ENCODE measurements around the gene TRAF7. TPM values are rescaled to one million over a fixed set of nuclear protein-coding genes. Genes with fewer than 3 reads are reported as not detected.

TRAF7 gene
- total RNA-seq, 2 donors from 2014 or later: 102 to 131 TPM

- DNase-seq: no peak
- H3K27ac ChIP-seq: no peak overlapping the region
- no peaks in the 10 kb centered on the region for H3K27me3 ChIP-seq
- TF ChIP-seq, protein P1, sequence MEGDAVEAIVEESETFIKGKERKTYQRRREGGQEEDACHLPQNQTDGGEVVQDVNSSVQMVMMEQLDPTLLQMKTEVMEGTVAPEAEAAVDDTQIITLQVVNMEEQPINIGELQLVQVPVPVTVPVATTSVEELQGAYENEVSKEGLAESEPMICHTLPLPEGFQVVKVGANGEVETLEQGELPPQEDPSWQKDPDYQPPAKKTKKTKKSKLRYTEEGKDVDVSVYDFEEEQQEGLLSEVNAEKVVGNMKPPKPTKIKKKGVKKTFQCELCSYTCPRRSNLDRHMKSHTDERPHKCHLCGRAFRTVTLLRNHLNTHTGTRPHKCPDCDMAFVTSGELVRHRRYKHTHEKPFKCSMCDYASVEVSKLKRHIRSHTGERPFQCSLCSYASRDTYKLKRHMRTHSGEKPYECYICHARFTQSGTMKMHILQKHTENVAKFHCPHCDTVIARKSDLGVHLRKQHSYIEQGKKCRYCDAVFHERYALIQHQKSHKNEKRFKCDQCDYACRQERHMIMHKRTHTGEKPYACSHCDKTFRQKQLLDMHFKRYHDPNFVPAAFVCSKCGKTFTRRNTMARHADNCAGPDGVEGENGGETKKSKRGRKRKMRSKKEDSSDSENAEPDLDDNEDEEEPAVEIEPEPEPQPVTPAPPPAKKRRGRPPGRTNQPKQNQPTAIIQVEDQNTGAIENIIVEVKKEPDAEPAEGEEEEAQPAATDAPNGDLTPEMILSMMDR (IDR thresholded peaks at IDR 0.05): no peak
- no peak overlapping the region for H3K9ac ChIP-seq (ENCODE audit: low read depth in 2 of 2, low read length in 2 of 2)
- H3K9me3 ChIP-seq: no peaks in the 10 kb centered on the region
- H3K4me3 ChIP-seq: no peak overlapping the region
- no peaks in the 10 kb centered on the region for H3K4me1 ChIP-seq
- H3K36me3 ChIP-seq: no peaks in the 10 kb centered on the region
- intact Hi-C loops (cut with DNase I): no loop called here
These were observed 28.8 kb downstream of the TRAF7 start for GRCh38 chr16:2184346-2184745.

DNA sequence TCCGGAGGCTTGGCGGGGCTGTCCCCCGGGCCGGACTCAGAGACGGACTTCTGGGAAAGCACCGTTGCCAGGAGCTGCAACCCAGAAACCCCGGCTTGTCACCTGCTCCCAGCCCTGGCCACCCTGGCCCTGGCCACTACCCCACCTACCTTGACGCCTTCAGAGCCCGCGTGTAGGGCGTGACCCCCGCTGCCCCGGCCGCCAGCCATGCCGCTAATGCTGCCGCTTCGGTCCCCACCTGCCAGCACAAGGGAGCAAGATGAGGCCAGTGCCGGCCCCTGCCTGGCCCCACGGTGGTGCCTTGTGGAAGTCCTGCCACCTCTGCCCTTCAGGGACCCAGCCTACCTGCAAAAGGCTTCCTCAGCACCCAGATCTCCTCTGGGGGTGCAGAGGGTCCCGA, 29.4 kb downstream of the TRAF7 start:
- Histone ChIP-seq H3K9me3 (no peaks in the 10 kb centered on the region), H3K4me1 (no peaks in the 10 kb centered on the region), H3K4me3 (no peak overlapping the region), H3K36me3 (no peaks in the 10 kb centered on the region), H3K9ac (ENCODE audit: low read depth in 2 of 2, low read length in 2 of 2) (no peak overlapping the region), H3K27me3 (no peaks in the 10 kb centered on the region), H3K27ac (no peak overlapping the region)
- intact Hi-C loops (cut with DNase I): no loop called here
- DNase-seq: no peak
- TF ChIP-seq, protein P1 (IDR thresholded peaks at IDR 0.05): no peak

GRCh38 chr16:2186064-2186463, 30.5 kb downstream of the TRAF7 start:
- Histone ChIP-seq H3K4me1 (no peaks in the 10 kb centered on the region), H3K9ac (ENCODE audit: low read depth in 2 of 2, low read length in 2 of 2) (no peak overlapping the region), H3K27ac (no peak overlapping the region), H3K9me3 (no peaks in the 10 kb centered on the region), H3K36me3 (no peaks in the 10 kb centered on the region), H3K27me3 (no peaks in the 10 kb centered on the region), H3K4me3 (no peak overlapping the region)
- intact Hi-C loops (cut with DNase I): no loop called here
- TF ChIP-seq, protein P1 (IDR thresholded peaks at IDR 0.05): no peak
- no peak for DNase-seq

- H3K27me3 ChIP-seq: no peaks in the 10 kb centered on the region
- H3K4me3 ChIP-seq: no peak overlapping the region
- no peak overlapping the region for H3K9ac ChIP-seq (ENCODE audit: low read depth in 2 of 2, low read length in 2 of 2)
- TF ChIP-seq, protein P1 (IDR thresholded peaks at IDR 0.05): no peak
- H3K4me1 ChIP-seq: no peaks in the 10 kb centered on the region
- intact Hi-C loops (cut with DNase I): no loop called here
- H3K36me3 ChIP-seq: no peaks in the 10 kb centered on the region
- DNase-seq: no peak
- no peaks in the 10 kb centered on the region for H3K9me3 ChIP-seq
- H3K27ac ChIP-seq: no peak overlapping the region
These were observed 30.9 kb downstream of the TRAF7 start for GRCh38 chr16:2186505-2186904.

DNA sequence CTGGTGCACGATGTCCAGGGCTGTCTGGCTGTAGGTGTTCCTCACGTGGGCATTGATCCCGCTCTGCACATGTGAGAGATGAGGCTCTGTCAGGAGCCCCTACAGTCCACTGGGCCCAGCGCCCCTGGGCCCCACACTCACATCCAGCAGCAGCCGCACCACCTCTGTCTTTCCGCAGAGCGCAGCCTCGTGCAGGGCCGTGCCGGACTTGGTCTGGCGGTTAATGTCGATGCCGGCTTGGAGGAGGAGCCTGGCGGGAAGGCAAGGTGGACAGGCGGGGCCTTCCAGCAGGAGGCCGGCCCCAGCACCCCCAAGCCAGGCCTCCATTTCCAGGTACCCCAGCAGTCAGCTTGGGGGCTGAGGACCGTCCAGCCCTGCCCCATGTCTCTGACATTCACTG, 31.6 kb downstream of the TRAF7 start:
- no peaks in the 10 kb centered on the region for H3K9me3 ChIP-seq
- no peak overlapping the region for H3K9ac ChIP-seq (ENCODE audit: low read depth in 2 of 2, low read length in 2 of 2)
- intact Hi-C loops (cut with DNase I): no loop called here
- no peaks in the 10 kb centered on the region for H3K36me3 ChIP-seq
- no peaks in the 10 kb centered on the region for H3K4me1 ChIP-seq
- H3K4me3 ChIP-seq: no peak overlapping the region
- no peak for DNase-seq
- H3K27ac ChIP-seq: no peak overlapping the region
- TF ChIP-seq, protein P1 (IDR thresholded peaks at IDR 0.05): no peak
- H3K27me3 ChIP-seq: no peaks in the 10 kb centered on the region

DNA sequence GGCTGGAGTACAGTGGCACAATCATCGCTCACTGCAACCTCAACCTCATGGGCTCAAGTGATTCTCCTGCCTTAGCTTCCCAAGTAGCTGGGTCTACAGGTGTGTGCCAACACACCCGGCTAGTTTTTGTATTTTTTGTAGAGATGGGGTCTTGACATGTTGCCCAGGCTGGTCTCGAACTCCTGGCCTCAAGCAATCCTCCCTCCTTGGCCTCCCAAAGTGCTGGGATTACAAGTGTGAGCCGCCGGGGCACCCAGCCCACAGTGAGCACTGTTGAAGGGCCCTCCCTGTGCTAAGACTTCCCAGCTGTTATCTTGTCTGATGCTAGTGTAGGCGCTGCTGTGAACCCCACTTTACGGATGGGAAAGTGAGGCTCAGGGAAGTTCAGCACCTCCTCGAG, 32.8 kb downstream of the TRAF7 start:
- intact Hi-C loops (cut with DNase I): no loop called here
- H3K27me3 ChIP-seq: no peaks in the 10 kb centered on the region
- H3K9ac ChIP-seq (ENCODE audit: low read depth in 2 of 2, low read length in 2 of 2): no peak overlapping the region
- H3K4me3 ChIP-seq: no peak overlapping the region
- H3K9me3 ChIP-seq: no peaks in the 10 kb centered on the region
- H3K36me3 ChIP-seq: no peaks in the 10 kb centered on the region
- DNase-seq: no peak
- TF ChIP-seq, protein P1 (IDR thresholded peaks at IDR 0.05): no peak
- H3K4me1 ChIP-seq: no peaks in the 10 kb centered on the region
- H3K27ac ChIP-seq: no peak overlapping the region

All from colonic mucosa (tissue), 4 donors.